ENCODE results near the gene TNRC6B. TPM values are rescaled to one million over a fixed set of nuclear protein-coding genes. Genes with fewer than 3 reads are reported as not detected.
A peak's percentile ranks its signal among the peaks of the same experiment; 100 is the strongest.

Gene TNRC6B
- total RNA-seq, 1 experiment from 2014 or later, result 52.2 TPM

- Histone ChIP-seq H3K4me1 (ENCODE audit: insufficient read depth, low read length, poor library complexity, severe bottlenecking) (peaks cover 20% of the 10 kb centered on the region), H3K4me3 (ENCODE audit: low read depth, low read length, poor library complexity, severe bottlenecking) (no peak overlapping the region), H3K36me3 (ENCODE audit: insufficient read depth, low read length, poor library complexity, severe bottlenecking) (no peaks in the 10 kb centered on the region), H3K9me3 (ENCODE audit: low read depth, low read length, poor library complexity, severe bottlenecking) (no peaks in the 10 kb centered on the region), H3K27me3 (replicated peaks; ENCODE audit: insufficient read depth, low read depth, low read length, poor library complexity) (no peaks in the 10 kb centered on the region), H3K27ac (ENCODE audit: low read depth, low read length, poor library complexity, severe bottlenecking) (no peak overlapping the region)
- TF ChIP-seq EZH2 (IDR thresholded peaks at IDR 0.05; ENCODE audit: borderline replicate concordance, low read depth, low read length, poor library complexity, severe bottlenecking) (no peak), CTCF (conservative IDR thresholded peaks at IDR 0.05; ENCODE audit: low read depth, low read length) (no peak)
- no peak for DNase-seq (ENCODE audit: low spot score)
- ChIA-PET CTCF (no interaction called here), POLR2A (ENCODE audit: low non-redundant PET) (no interaction called here)
- intact Hi-C loops (cut with micrococcal nuclease; ENCODE audit: unreplicated experiment), result no loop called here
- BruUV-seq (replicated peaks), result no TSS peak
These were observed 203.7 kb downstream of the TNRC6B start for GRCh38 chr22:40381461-40381860.

- POLR2A ChIA-PET (ENCODE audit: low non-redundant PET), result no interaction called here
- CTCF ChIA-PET, result no interaction called here
- no TSS peak for BruUV-seq (replicated peaks)
- H3K4me1 ChIP-seq (ENCODE audit: insufficient read depth, low read length, poor library complexity, severe bottlenecking), result peaks cover 20% of the 10 kb centered on the region
- no peaks in the 10 kb centered on the region for H3K9me3 ChIP-seq (ENCODE audit: low read depth, low read length, poor library complexity, severe bottlenecking)
- H3K27me3 ChIP-seq (replicated peaks; ENCODE audit: insufficient read depth, low read depth, low read length, poor library complexity), result no peaks in the 10 kb centered on the region
- no peak for DNase-seq (ENCODE audit: low spot score)
- H3K4me3 ChIP-seq (ENCODE audit: low read depth, low read length, poor library complexity, severe bottlenecking), result no peak overlapping the region
- H3K36me3 ChIP-seq (ENCODE audit: insufficient read depth, low read length, poor library complexity, severe bottlenecking), result no peaks in the 10 kb centered on the region
- intact Hi-C loops (cut with micrococcal nuclease; ENCODE audit: unreplicated experiment), result no loop called here
- H3K27ac ChIP-seq (ENCODE audit: low read depth, low read length, poor library complexity, severe bottlenecking), result no peak overlapping the region
- no peak for TF ChIP-seq EZH2 (IDR thresholded peaks at IDR 0.05; ENCODE audit: borderline replicate concordance, low read depth, low read length, poor library complexity, severe bottlenecking)
- TF ChIP-seq CTCF (conservative IDR thresholded peaks at IDR 0.05; ENCODE audit: low read depth, low read length), result no peak
These were observed 206.2 kb downstream of the TNRC6B start for GRCh38 chr22:40383905-40384304.

- TSS peak; percentile 6 for BruUV-seq (replicated peaks)
- DNase-seq (ENCODE audit: low spot score), result peak; percentile 66
- H3K9me3 ChIP-seq (ENCODE audit: low read depth, low read length, poor library complexity, severe bottlenecking), result no peaks in the 10 kb centered on the region
- POLR2A ChIA-PET (ENCODE audit: low non-redundant PET), result no interaction called here
- CTCF ChIA-PET, result no interaction called here
- intact Hi-C loops (cut with micrococcal nuclease; ENCODE audit: unreplicated experiment), result no loop called here
- H3K36me3 ChIP-seq (ENCODE audit: insufficient read depth, low read length, poor library complexity, severe bottlenecking), result no peaks in the 10 kb centered on the region
- peak overlapping the region; percentile 45 for H3K27ac ChIP-seq (ENCODE audit: low read depth, low read length, poor library complexity, severe bottlenecking)
- no peak for TF ChIP-seq CTCF (conservative IDR thresholded peaks at IDR 0.05; ENCODE audit: low read depth, low read length)
- TF ChIP-seq EZH2 (IDR thresholded peaks at IDR 0.05; ENCODE audit: borderline replicate concordance, low read depth, low read length, poor library complexity, severe bottlenecking), result no peak
- H3K4me3 ChIP-seq (ENCODE audit: low read depth, low read length, poor library complexity, severe bottlenecking), result no peak overlapping the region
- H3K4me1 ChIP-seq (ENCODE audit: insufficient read depth, low read length, poor library complexity, severe bottlenecking), result peaks cover 20% of the 10 kb centered on the region
- no peaks in the 10 kb centered on the region for H3K27me3 ChIP-seq (replicated peaks; ENCODE audit: insufficient read depth, low read depth, low read length, poor library complexity)
These were observed 207.5 kb downstream of the TNRC6B start for GRCh38 chr22:40385036-40385782.

Other genes with a start within 250 kb of the TNRC6B start
- not detected in 2 replicates for gene TMA7B, start 217.5 kb upstream of the TNRC6B start, total RNA-seq (2021)
- gene FAM83F, start 183.0 kb upstream of the TNRC6B start, total RNA-seq (2021), result not detected in 2 replicates
- 133 and 144 TPM in 2 replicates for gene ADSL, start 168.6 kb downstream of the TNRC6B start, total RNA-seq (2021)
- 91.1 and 96.1 TPM in 2 replicates for gene SGSM3, start 192.7 kb downstream of the TNRC6B start, total RNA-seq (2021)